Parathyroid adenoma (tissue), 2 donors: Measurements from ENCODE around the gene KAZN.

Source experiments
- H2AFZ ChIP-seq: fragments of 300-600 bp; sonication (generic); one replicate; pipeline ENCODE4 v1.7.0; 2017; ENCODE audit warnings: antibody characterized with exemption, mild to moderate bottlenecking
- H3K27ac ChIP-seq: fragments of 300-600 bp; sonication (generic); one replicate; pipeline ENCODE4 v1.7.0; 2017
- H3K27me3 ChIP-seq: fragments of 300-600 bp; sonication (generic); one replicate; pipeline ENCODE4 v1.7.0; 2017; ENCODE audit warnings: low read length; ENCODE audit not compliant: control insufficient read depth, insufficient read depth
- H3K36me3 ChIP-seq: fragments of 300-600 bp; sonication (generic); one replicate; pipeline ENCODE4 v1.7.0; 2017; ENCODE audit warnings: low read length; ENCODE audit not compliant: control insufficient read depth, insufficient read depth
- H3K4me1 ChIP-seq: fragments of 300-600 bp; sonication (generic); one replicate; pipeline ENCODE4 v1.7.0; 2017; ENCODE audit warnings: control low read depth
- H3K4me2 ChIP-seq: fragments of 300-600 bp; sonication (generic); one replicate; pipeline ENCODE4 v1.7.0; 2017; ENCODE audit warnings: low read length
- H3K4me3 ChIP-seq: fragments of 300-600 bp; sonication (generic); one replicate; pipeline ENCODE4 v1.7.0; 2017; ENCODE audit warnings: low read depth, low read length
- H3K79me2 ChIP-seq: fragments of 300-600 bp; sonication (generic); one replicate; pipeline ENCODE4 v1.7.0; 2017; ENCODE audit warnings: control low read depth
- H3K9ac ChIP-seq: fragments of 300-600 bp; sonication (generic); one replicate; pipeline ENCODE4 v1.7.0; 2017; ENCODE audit warnings: mild to moderate bottlenecking
- H3K9me3 ChIP-seq: fragments of 300-600 bp; sonication (generic); one replicate; pipeline ENCODE4 v1.7.0; 2017; ENCODE audit warnings: low read length; ENCODE audit not compliant: control insufficient read depth
- TF ChIP-seq, protein P1 (sequence below): fragments of 300-600 bp; sonication (generic); IDR thresholded peaks from one replicate; pipeline ENCODE4 v1.7.0; 2017; ENCODE audit warnings: antibody characterized with exemption, mild to moderate bottlenecking
- donor health status: primary hyperparathyroidism.

KAZN gene

DNA sequence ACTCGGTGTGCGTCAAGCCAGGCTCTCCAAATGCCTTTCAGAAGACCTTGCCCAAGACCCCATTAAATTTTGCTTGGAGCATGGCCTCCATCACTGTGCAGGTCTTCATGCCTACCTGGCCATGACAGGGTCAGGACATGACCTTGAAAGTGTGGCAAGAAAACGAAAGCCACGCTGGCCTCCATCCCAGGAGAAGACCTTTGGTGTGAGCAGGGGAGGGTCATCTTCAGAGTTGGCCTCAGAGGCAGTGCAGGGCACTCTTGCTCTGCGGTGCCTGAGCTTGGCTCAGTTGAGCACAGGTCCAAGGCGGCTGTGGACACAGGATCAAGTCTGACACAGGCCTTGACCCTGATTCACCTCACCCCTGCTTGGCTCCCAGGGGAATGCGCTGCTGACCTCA is 373.6 kb downstream of the KAZN start:
- Histone ChIP-seq H3K27ac (no peak overlapping the region), H3K9ac (no peak overlapping the region), H2AFZ (no peak overlapping the region), H3K9me3 (no peaks in the 10 kb centered on the region), H3K4me3 (no peak overlapping the region), H3K4me2 (no peak overlapping the region), H3K4me1 (no peaks in the 10 kb centered on the region), H3K36me3 (no peaks in the 10 kb centered on the region), H3K79me2 (peaks cover 20% of the 10 kb centered on the region), H3K27me3 (no peaks in the 10 kb centered on the region)
- TF ChIP-seq, protein P1, sequence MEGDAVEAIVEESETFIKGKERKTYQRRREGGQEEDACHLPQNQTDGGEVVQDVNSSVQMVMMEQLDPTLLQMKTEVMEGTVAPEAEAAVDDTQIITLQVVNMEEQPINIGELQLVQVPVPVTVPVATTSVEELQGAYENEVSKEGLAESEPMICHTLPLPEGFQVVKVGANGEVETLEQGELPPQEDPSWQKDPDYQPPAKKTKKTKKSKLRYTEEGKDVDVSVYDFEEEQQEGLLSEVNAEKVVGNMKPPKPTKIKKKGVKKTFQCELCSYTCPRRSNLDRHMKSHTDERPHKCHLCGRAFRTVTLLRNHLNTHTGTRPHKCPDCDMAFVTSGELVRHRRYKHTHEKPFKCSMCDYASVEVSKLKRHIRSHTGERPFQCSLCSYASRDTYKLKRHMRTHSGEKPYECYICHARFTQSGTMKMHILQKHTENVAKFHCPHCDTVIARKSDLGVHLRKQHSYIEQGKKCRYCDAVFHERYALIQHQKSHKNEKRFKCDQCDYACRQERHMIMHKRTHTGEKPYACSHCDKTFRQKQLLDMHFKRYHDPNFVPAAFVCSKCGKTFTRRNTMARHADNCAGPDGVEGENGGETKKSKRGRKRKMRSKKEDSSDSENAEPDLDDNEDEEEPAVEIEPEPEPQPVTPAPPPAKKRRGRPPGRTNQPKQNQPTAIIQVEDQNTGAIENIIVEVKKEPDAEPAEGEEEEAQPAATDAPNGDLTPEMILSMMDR = no peak

DNA sequence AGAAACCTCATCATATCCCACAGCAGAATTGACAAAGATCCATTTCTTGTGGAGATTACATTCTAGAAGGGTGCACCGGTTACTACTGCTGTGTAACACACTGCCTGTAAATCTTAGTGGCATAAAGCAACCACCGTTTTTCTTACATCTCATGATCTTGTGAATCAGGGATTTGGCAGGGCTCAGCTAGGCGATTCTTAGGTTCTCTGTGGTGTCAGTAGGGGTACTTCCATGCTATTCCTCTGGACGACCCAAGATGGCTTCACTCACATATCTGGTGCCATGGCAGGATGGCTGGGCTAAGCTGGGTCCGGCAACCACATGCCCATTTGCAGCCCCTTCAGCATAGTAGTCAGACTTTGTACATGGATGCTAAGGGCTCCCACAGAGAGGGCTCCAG is 375.3 kb downstream of the KAZN start:
- Histone ChIP-seq H2AFZ (no peak overlapping the region), H3K79me2 (peaks cover 16% of the 10 kb centered on the region), H3K9me3 (no peaks in the 10 kb centered on the region), H3K4me2 (no peak overlapping the region), H3K27me3 (no peaks in the 10 kb centered on the region), H3K4me3 (no peak overlapping the region), H3K9ac (no peak overlapping the region), H3K27ac (no peak overlapping the region), H3K36me3 (no peaks in the 10 kb centered on the region), H3K4me1 (no peaks in the 10 kb centered on the region)
- TF ChIP-seq, protein P1 = no peak

DNA sequence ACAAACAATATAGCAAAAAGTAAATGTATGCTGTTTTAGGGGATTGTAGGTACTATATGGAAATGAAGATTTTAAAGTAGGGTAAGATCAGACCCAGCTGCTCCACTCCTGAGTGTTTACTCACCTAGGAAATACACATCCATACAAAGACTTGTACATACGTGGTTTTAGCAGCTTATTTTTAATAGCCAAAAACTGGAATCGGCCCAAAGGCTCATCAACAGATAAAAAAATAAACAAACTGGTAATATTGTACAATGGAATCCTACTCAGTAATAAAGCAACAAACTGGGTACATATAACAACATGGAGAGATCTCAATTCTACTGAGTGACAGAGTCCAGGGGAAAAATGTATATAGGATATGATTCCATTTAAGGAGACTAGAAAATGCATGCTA is 375.9 kb downstream of the KAZN start:
- no peaks in the 10 kb centered on the region for H3K9me3 ChIP-seq
- no peak overlapping the region for H3K4me3 ChIP-seq
- no peak overlapping the region for H2AFZ ChIP-seq
- H3K36me3 ChIP-seq = no peaks in the 10 kb centered on the region
- H3K4me2 ChIP-seq = no peak overlapping the region
- H3K27ac ChIP-seq = no peak overlapping the region
- TF ChIP-seq, protein P1 = no peak
- peaks cover 16% of the 10 kb centered on the region for H3K79me2 ChIP-seq
- no peak overlapping the region for H3K9ac ChIP-seq
- H3K4me1 ChIP-seq = no peaks in the 10 kb centered on the region
- H3K27me3 ChIP-seq = no peaks in the 10 kb centered on the region

DNA sequence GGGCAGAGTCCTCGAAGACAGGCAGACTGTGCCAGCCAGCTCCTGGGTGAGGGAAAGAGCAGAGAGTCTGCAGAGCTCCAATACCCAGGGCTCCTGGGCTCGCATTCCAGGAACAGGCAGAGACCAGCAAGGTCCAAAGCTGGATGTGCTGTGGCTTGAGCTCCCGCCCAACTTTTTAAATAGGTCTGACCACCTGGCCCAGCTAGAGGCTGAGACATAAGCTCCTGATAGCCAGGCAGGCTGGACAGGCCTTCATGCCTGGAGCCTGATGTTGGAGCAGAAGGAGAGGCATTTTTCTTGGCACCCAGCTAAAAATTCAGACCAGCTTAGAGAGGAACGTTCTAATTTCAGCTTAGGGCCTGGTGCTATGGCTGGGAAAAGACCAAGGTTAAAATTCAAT is 376.6 kb downstream of the KAZN start:
- no peaks in the 10 kb centered on the region for H3K36me3 ChIP-seq
- H3K4me2 ChIP-seq = no peak overlapping the region
- no peaks in the 10 kb centered on the region for H3K9me3 ChIP-seq
- H3K27ac ChIP-seq = no peak overlapping the region
- no peak overlapping the region for H2AFZ ChIP-seq
- no peaks in the 10 kb centered on the region for H3K27me3 ChIP-seq
- TF ChIP-seq, protein P1 = no peak
- no peaks in the 10 kb centered on the region for H3K4me1 ChIP-seq
- H3K9ac ChIP-seq = no peak overlapping the region
- H3K4me3 ChIP-seq = no peak overlapping the region
- H3K79me2 ChIP-seq = peaks cover 16% of the 10 kb centered on the region

DNA sequence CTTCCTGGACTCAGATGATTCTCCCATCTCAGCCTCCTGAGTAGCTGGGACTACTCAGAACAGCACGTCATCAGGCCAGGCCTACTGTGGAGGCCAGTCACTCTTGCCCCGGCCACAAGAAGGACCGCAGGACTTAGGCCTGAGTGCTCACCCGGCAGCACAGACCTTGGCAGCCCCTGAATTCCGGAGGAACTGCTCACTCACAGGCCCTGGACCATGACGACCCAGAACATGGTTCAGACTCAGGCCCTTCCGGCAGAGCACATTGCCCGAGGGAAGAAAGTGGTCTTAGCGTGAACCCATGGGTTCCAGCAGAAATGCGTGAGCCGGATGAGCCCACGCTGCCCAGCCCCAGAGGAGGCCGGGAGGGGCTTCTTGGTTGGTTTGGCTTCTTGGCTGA is 377.8 kb downstream of the KAZN start:
- H3K9ac ChIP-seq = no peak overlapping the region
- TF ChIP-seq, protein P1 = no peak
- H3K4me3 ChIP-seq = no peak overlapping the region
- no peaks in the 10 kb centered on the region for H3K9me3 ChIP-seq
- H3K4me2 ChIP-seq = no peak overlapping the region
- no peak overlapping the region for H3K27ac ChIP-seq
- H3K36me3 ChIP-seq = no peaks in the 10 kb centered on the region
- no peak overlapping the region for H2AFZ ChIP-seq
- H3K4me1 ChIP-seq = no peaks in the 10 kb centered on the region
- H3K27me3 ChIP-seq = no peaks in the 10 kb centered on the region
- peaks cover 9% of the 10 kb centered on the region for H3K79me2 ChIP-seq
